GM19239 (cell line): ENCODE results near the gene SSX1.
"Not testable (repeated sequence)": the region's sequence is repeated elsewhere in the genome, so short reads cannot be mapped to it uniquely, and the experiment has no call there.

Experiments
- DNase-seq: peaks from one replicate; pipeline ENCODE4 v3.0.0; 2011; ENCODE audit warnings: low spot score; ENCODE audit not compliant: insufficient read length
- FAIRE-seq: peaks from 2 replicates; lab custom pipeline; 2011; peaks lifted over from hg19 to GRCh38; lab: Jason Lieb, UNC

The SSX1 gene, protein sequence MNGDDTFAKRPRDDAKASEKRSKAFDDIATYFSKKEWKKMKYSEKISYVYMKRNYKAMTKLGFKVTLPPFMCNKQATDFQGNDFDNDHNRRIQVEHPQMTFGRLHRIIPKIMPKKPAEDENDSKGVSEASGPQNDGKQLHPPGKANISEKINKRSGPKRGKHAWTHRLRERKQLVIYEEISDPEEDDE

DNA sequence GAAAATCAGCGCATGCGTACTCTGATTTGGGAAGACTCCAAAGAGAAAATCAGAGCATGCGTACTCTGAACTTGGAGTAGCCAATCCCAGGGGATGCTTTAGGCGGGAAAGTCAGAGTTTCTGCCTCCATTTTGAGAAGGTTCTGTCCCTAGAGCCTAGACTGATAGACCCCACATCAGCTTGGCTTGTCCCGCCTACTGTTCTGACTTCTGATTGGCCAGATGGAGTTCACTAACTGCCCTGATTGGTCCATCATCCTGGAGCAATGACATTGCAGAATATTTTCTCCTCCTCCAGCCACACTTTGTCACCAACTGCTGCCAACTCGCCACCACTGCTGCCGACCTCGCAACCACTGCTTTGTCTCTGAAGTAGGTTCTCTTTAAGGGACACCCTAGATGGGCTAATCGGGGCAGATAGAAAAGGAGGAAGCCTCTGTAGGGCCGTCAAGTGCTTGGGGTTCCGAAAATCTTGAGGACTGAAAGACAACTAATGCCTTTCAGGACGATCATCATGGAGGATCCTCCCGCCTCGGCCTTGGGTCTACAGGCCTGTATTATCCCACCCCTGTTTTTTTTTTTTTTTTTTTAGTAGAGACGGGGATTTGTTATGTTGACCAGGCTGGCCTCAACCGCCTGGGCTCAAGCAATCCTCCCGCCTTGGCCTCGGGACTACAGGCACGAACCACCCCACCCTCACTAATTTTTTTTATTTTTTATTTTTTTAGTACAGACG is at the start of gene SSX1:
Gene SSX1 (plus strand): TSS at position 331 of the 735 bp plus-strand sequence. CDS start 1,850 bp downstream, outside the sequence.
- not testable (repeated sequence) for FAIRE-seq, DNase-seq

DNA sequence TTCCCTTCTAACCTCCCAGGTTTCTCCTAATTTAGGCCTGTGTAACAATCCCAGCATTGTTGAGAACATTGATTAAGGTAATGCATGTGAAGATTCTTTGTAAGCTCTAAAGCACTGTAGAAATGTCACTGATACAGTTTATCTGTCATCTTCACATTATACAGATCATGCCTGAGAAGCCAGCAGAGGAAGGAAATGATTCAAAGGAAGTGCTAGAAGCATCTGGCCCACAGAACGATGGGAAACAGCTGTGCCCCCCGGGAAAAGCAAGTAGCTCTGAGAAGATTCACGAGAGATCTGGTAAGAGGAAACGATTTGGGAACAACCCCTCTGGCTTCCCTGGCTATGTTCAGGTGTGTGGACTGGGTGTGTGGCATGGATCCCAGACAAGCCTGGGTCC is 40.9 kb upstream of the SSX1 start:
- FAIRE-seq, DNase-seq: not testable (repeated sequence)

DNA sequence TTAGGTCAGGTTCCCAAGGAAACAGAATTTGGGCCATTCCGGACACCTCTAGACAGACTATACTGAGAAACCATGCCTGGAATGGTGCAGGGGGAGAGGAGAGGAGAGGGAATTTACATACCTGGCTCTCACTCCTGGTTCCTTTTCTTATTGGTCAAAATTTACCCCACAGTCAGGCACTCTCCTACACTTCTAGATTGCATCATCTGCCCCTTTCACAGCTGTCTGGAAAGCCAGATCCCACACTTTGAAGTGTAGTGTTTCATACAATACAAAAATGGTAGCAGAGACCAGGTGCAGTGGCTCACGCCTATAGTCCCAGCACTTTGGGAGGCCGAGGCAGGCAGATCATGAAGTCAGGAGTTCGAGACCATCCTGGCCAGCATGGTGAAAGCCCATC is 31.0 kb upstream of the SSX1 start:
- DNase-seq, FAIRE-seq: not testable (repeated sequence)

DNA sequence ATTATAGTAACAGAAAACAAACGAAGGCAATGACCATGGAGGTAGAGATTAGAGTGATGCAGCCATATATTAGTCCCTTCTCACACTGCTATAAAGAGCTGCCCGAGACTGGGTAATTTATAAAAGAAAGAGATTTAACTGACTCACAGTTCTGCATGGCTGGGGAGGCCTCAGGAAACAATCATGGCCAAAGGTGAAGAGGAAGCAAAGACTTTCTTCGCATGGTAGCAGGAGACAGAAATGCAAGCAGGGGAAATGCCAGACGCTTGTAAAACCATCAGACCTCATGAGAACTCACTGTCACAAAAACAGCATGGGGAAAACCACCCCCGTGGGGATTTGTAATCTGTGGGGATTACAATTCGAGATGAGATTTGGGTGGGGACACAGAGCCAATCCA is 2.2 kb upstream of the SSX1 start:
- not testable (repeated sequence) for FAIRE-seq, DNase-seq

DNA sequence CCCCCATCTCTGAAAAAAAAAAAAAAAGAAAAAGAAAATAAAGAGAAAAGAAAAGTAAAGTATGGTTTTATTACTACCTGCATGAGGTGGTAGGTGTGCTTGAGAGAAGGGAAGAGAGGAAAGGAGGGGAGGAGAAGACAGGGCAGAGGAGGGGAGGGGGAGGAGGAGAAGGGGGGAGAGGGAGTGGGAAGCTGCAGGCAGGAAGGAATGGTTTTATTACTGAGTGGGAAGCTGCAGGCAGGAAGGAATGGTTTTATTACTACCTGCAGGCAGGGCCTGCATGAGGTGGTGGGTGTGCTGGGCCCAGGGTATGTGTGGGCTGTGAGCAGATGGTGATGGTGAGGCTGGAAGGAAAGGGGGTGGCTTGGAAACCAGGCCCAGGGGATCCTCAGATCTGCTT is 19.2 kb downstream of the SSX1 start:
- FAIRE-seq, DNase-seq: not testable (repeated sequence)

DNA sequence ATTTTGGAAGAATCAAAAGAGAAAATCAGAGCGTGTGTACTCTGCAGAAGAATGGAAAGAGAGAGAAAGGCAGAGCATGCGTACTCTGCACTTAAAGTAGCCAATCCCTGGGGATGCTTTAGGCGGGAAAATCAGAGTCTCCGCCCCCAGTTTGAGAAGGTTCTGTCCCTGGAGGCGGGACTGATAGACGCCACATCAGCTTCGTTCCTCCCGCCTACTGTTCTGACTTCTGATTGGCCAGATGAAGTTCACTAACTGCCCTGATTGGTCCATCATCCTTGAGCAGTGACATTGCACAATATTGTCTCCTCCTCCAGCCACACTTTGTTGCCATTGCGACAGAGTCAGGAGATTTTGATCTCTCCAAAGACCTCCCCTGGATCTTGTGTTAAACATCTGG is 23.8 kb downstream of the SSX1 start:
- DNase-seq (no peak), FAIRE-seq (no peak)

DNA sequence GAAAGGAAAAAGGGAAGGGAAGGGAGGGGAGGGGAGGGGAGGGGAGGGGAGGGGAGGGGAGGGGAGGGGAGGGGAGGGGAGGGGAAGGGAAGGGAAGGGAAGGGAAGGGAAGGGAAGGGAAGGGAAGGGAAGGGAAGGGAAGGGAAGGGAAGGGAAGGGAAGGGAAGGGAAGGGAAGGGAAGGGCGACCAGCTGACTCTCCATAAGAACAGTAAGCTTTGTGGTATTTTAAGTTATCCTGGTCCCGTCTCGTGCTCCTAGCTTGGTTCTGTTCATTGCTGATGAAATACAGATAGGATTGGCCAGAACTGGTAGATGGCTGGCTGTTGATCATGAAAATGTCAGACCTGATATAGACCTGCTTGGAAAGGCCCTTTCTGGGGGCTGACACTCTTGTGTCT is 25.5 kb downstream of the SSX1 start:
- not testable (repeated sequence) for DNase-seq, FAIRE-seq

DNA sequence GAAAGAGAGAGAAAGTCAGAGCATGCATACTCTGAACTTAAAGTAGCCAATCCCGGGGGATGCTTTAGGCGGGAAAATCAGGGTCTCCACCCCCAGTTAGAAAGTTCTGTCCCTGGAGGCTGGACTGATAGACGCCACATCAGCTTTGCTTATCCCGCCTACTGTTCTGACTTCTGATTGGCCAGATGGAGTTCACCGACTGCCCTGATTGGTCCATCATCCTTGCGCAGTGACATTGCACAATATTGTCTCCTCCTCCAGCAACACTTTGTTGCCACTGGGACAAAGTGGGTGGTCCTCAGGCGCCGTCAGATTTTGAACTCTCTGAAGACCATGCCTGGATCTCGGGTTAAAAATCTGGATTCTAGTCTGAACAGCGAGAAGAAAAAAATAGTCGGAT is 51.0 kb downstream of the SSX1 start:
- DNase-seq (no peak), FAIRE-seq (no peak)

DNA sequence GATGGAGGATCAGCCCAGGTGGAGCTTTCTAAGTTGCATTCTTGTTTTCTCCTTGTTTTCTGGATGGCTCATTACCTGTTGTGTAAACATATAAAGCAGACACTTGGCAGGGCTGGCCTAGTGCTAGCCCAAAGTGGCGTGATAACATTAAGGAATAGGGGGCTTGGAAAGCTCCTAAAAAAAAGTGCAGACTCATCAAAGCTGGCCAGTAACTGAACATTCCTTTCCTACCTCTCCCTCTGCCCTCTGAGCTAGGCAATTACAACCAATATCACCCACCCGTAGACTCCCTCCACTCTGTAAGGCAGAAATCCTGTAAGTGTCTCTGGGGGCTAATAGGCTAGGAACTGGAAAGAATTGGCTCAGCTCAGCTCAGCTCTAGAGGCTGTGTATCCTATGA is 58.8 kb downstream of the SSX1 start:
- DNase-seq = not testable (repeated sequence)

More for the DNA sequence above, 58.8 kb downstream of the SSX1 start:
- FAIRE-seq = not testable (repeated sequence)
